Body of pancreas (tissue), 4 donors: ENCODE results near the gene ARHGAP33.

Source experiments
- POLR2A ChIP-seq, 3 donors: fragments of 450-650 bp; IDR thresholded peaks; one replicate each; pipeline ENCODE4 v1.6.1; 2016; ENCODE audit warnings: antibody characterized with exemption in 3 of 3, mild to moderate bottlenecking in 2 of 3
- TF ChIP-seq, protein P1 (sequence below), 7 experiments: fragments of 450-650 bp in 4 of 7; fragments of 200-600 bp in 3 of 7; sonication (generic) in 3 of 7; IDR thresholded peaks; one replicate each; pipeline ENCODE4 v1.5.1; 2016 to 2019; ENCODE audit warnings: antibody characterized with exemption in 7 of 7

DNA sequence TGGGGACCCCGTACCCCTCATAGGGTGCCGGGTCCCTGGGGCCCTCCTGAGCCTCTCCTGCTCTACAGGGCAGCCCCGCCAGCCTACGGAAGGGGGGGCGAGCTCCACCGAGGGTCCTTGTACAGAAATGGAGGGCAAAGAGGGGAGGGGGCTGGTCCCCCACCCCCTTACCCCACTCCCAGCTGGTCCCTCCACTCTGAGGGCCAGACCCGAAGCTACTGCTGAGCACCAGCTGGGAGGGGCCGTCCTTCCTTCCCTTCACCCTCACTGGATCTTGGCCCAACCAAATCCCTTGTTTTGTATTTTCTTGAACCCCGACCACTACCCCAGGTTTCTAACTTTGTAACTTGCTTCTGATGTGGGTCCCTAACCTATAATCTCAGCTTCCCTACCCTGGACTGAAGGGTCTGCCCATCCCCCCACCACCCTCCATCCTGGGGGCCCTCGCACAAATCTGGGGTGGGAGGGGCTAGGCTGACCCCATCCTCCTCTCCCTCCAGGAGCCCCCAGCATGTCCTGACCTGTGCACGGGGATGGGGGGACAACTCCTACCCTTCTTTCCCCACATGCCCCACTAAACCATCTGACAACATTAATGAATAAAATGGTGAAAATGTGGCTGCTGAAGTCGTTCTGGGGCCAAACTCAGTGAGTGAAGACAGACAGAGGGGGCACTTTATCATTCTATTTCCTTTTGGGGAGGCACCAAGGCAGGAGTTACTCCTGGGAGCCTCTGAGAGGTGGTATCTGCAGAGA, 13.0 kb downstream of the ARHGAP33 start:
- TF ChIP-seq POLR2A (IDR thresholded peaks at IDR 0.05) = no peak
- TF ChIP-seq, protein P1, sequence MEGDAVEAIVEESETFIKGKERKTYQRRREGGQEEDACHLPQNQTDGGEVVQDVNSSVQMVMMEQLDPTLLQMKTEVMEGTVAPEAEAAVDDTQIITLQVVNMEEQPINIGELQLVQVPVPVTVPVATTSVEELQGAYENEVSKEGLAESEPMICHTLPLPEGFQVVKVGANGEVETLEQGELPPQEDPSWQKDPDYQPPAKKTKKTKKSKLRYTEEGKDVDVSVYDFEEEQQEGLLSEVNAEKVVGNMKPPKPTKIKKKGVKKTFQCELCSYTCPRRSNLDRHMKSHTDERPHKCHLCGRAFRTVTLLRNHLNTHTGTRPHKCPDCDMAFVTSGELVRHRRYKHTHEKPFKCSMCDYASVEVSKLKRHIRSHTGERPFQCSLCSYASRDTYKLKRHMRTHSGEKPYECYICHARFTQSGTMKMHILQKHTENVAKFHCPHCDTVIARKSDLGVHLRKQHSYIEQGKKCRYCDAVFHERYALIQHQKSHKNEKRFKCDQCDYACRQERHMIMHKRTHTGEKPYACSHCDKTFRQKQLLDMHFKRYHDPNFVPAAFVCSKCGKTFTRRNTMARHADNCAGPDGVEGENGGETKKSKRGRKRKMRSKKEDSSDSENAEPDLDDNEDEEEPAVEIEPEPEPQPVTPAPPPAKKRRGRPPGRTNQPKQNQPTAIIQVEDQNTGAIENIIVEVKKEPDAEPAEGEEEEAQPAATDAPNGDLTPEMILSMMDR (IDR thresholded peaks at IDR 0.05) = no peak
